Glutamatergic neuron (in vitro differentiated cells): ENCODE measurements around the gene IMMP2L. TPM values are rescaled to one million over a fixed set of nuclear protein-coding genes. Genes with fewer than 3 reads are reported as not detected.

ENCODE experiments used
- DNase-seq: peaks from one replicate; pipeline ENCODE4 v3.0.0; 2022
- H3K27ac Mint-ChIP-seq: one replicate; pipeline ENCODE4 v1.8.0; 2020; ENCODE audit warnings: mild to moderate bottlenecking, mixed read lengths, inconsistent platforms; ENCODE audit not compliant: unreplicated experiment
- H3K27me3 Mint-ChIP-seq: one replicate; pipeline ENCODE4 v1.8.0; 2020; ENCODE audit warnings: mild to moderate bottlenecking, moderate library complexity, mixed read lengths, inconsistent platforms; ENCODE audit not compliant: unreplicated experiment
- H3K36me3 Mint-ChIP-seq: one replicate; pipeline ENCODE4 v1.8.0; 2020; ENCODE audit warnings: mild to moderate bottlenecking, mixed read lengths, inconsistent platforms; ENCODE audit not compliant: unreplicated experiment
- H3K4me1 Mint-ChIP-seq: one replicate; pipeline ENCODE4 v1.8.0; 2020; ENCODE audit warnings: mild to moderate bottlenecking, low read depth, mixed read lengths, inconsistent platforms; ENCODE audit not compliant: unreplicated experiment
- H3K4me3 Mint-ChIP-seq: one replicate; pipeline ENCODE4 v1.8.0; 2020; ENCODE audit warnings: mild to moderate bottlenecking, mixed read lengths, inconsistent platforms; ENCODE audit not compliant: unreplicated experiment
- H3K9me3 Mint-ChIP-seq: one replicate; pipeline ENCODE4 v1.8.0; 2020; ENCODE audit warnings: mild to moderate bottlenecking, moderate library complexity, mixed read lengths, inconsistent platforms; ENCODE audit not compliant: unreplicated experiment
- total RNA-seq: library from RNA; stranded (reverse); fragmentation: NEBNext Ultra II Directional; extraction: Animal tissue kit (Norgen Biotek cat#: 25700); gene quantifications from one replicate; pipeline ENCODE4 v1.2.1, GENCODE V29; 2021; ENCODE audit not compliant: unreplicated experiment
- TF ChIP-seq, protein P1 (sequence below): fragments of 200-600 bp; sonication (generic); IDR thresholded peaks from one replicate; pipeline ENCODE4 v1.5.0; 2021; ENCODE audit not compliant: partially characterized antibody, unreplicated experiment

The IMMP2L gene
- total RNA-seq, 1 donor from 2014 or later = 9.6 TPM

DNA sequence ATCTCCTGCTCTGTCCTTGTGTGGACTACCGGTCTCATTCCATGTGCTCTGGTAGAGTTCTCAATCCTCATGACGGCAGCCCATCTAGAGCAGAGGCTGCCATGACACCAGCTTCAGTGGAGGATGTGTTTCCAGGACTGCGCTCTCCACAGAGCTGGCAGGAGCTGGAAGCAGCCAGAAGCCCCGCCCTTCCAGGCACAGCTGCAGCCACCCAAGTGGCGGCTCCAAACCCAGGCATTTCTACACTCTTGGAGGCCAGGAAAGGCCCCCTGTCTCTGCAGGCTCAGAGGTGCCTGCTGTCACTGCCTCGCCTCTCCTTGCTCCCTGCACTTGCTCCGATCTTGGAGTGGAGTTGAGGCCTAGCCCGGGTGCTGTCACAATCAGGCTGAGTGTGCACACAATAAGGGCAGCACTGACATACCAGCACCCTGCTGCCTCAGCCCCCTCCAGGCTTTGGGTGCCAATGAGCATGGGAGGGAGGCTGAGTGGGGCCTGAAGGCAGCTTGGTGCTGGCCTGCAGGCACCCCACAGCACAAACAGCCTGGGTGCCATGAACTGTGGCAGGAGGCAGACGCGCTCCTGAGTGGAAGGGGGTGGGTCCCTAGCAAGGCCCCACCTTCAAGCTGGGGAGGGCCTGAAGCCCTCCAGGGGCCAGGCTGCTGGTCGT is 349.3 kb downstream of the IMMP2L start:
- no peaks in the 10 kb centered on the region for H3K4me1 Mint-ChIP-seq
- peaks cover 5% of the 10 kb centered on the region for H3K27me3 Mint-ChIP-seq
- no peak for DNase-seq
- TF ChIP-seq, protein P1, sequence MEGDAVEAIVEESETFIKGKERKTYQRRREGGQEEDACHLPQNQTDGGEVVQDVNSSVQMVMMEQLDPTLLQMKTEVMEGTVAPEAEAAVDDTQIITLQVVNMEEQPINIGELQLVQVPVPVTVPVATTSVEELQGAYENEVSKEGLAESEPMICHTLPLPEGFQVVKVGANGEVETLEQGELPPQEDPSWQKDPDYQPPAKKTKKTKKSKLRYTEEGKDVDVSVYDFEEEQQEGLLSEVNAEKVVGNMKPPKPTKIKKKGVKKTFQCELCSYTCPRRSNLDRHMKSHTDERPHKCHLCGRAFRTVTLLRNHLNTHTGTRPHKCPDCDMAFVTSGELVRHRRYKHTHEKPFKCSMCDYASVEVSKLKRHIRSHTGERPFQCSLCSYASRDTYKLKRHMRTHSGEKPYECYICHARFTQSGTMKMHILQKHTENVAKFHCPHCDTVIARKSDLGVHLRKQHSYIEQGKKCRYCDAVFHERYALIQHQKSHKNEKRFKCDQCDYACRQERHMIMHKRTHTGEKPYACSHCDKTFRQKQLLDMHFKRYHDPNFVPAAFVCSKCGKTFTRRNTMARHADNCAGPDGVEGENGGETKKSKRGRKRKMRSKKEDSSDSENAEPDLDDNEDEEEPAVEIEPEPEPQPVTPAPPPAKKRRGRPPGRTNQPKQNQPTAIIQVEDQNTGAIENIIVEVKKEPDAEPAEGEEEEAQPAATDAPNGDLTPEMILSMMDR = no peak
- no peaks in the 10 kb centered on the region for H3K9me3 Mint-ChIP-seq
- no peak overlapping the region for H3K27ac Mint-ChIP-seq
- no peaks in the 10 kb centered on the region for H3K36me3 Mint-ChIP-seq
- no peak overlapping the region for H3K4me3 Mint-ChIP-seq

DNA sequence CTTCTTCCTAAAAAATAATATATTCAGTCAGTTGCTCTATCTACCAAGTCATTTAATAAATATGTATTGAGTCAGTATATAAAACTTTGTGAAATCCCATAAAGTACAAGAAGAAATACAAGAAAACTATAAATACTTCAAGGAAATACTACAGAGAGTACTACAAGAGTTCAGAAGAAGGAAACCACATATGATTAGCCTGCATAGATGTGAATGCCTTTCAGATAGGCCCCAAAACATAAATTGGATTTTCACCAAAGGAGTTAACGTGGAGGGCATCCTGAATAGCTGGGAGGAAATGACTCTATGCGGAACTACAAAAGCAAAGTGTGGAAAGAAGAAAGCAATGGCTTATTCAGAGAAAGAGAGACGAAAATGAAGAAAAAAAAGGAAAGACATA is 351.3 kb downstream of the IMMP2L start:
- TF ChIP-seq, protein P1 = no peak
- no peak overlapping the region for H3K27ac Mint-ChIP-seq
- no peak for DNase-seq
- H3K27me3 Mint-ChIP-seq = peaks cover 4% of the 10 kb centered on the region
- H3K36me3 Mint-ChIP-seq = no peaks in the 10 kb centered on the region
- H3K4me1 Mint-ChIP-seq = no peaks in the 10 kb centered on the region
- H3K9me3 Mint-ChIP-seq = no peaks in the 10 kb centered on the region
- no peak overlapping the region for H3K4me3 Mint-ChIP-seq

DNA sequence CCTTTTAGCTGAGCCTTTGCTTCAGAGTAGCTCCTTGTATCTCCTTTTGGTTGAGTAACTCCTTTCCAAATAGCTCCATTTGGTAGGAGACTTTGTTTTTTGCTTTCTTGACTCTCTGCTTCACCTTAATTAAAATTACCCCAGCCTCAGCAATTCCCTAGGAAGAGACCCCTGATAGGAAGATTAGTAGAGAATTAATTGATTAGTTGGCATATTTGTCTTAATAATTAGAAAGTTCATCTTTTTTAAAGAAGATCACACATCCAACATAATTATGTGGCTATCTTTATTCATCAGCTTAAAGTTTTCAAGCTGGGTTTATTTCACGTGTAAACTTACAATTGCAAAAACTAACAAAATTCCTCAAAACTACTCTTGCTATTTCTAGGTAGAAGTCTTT is 352.2 kb downstream of the IMMP2L start:
- Mint-ChIP-seq H3K27me3 (peaks cover 4% of the 10 kb centered on the region), H3K9me3 (no peaks in the 10 kb centered on the region), H3K4me3 (no peak overlapping the region), H3K27ac (no peak overlapping the region), H3K36me3 (no peaks in the 10 kb centered on the region), H3K4me1 (no peaks in the 10 kb centered on the region)
- TF ChIP-seq, protein P1 = no peak
- DNase-seq = no peak

DNA sequence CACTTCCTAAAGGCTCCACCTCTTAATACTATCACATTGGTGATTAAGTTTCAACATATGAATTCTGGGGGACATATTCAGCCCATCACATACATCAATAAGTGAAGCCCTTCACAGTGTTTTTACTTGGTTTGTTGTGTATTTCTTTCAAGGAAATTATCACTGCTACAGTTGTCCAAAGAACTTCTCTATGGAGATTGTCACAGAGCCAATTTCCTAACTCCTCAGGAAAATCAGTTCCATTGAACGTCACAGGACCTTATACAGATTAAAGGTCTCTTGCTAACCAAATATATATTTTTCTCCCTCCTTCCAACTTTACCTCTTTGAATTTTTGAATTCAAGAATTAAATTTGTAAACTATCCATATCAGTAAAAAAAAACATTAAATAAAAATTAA is 357.0 kb downstream of the IMMP2L start:
- DNase-seq = no peak
- TF ChIP-seq, protein P1 = no peak
- Mint-ChIP-seq H3K9me3 (no peaks in the 10 kb centered on the region), H3K4me1 (no peaks in the 10 kb centered on the region), H3K27me3 (no peaks in the 10 kb centered on the region), H3K4me3 (no peak overlapping the region), H3K27ac (no peak overlapping the region), H3K36me3 (no peaks in the 10 kb centered on the region)

DNA sequence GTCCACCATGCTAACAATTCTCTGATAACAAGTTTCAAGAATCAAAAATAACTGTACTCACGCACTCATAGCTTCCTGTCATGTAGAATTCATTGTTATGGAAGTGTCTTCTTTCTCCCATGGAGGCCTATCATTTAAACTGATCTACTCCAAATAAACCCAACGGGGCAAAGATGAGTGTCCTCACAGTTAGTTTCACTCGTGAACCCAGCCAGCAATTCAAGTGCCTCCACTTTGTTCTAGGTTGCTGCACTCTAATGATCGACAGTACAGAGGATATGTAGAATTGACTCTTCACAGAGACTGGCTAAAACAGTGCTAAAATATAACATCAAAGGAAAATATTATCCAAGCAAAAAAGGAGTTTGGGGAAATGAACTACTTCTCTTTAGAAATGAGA is 360.0 kb downstream of the IMMP2L start:
- H3K36me3 Mint-ChIP-seq = no peaks in the 10 kb centered on the region
- TF ChIP-seq, protein P1 = no peak
- no peaks in the 10 kb centered on the region for H3K27me3 Mint-ChIP-seq
- H3K9me3 Mint-ChIP-seq = no peaks in the 10 kb centered on the region
- DNase-seq = no peak
- no peaks in the 10 kb centered on the region for H3K4me1 Mint-ChIP-seq
- H3K27ac Mint-ChIP-seq = no peak overlapping the region
- no peak overlapping the region for H3K4me3 Mint-ChIP-seq
